Pericardium fibroblast (primary cell): ENCODE data around the gene ZNF700. TPM values are rescaled to one million over a fixed set of nuclear protein-coding genes. Genes with fewer than 3 reads are reported as not detected.

Source experiments
- total RNA-seq: library from RNA; depleted of rRNA; stranded (reverse); fragments of >200 nt; gene quantifications from 2 replicates; pipeline ENCODE4 v1.2.3, GENCODE V29; 2015

Gene ZNF700
- 3.1 and 4.9 TPM in 2 replicates for total RNA-seq

GRCh38 chr19:11924886-11925650, at the start of gene ZNF700:
TSS of gene ZNF700 (plus strand) at chr19:11925107. CDS start at chr19:11925211, 104 bp downstream.

GRCh38 chr19:11887611-11888531, 37.0 kb upstream of the ZNF700 start, which contains the start of gene ZNF69:
TSS of gene ZNF69 (plus strand) at chr19:11887782. CDS start at chr19:11887924, 142 bp downstream.

GRCh38 chr19:11964858-11965645, 40.1 kb downstream of the ZNF700 start, which contains the start of gene ZNF763:
TSS of gene ZNF763 (plus strand) at chr19:11965040. CDS start at chr19:11965209, 169 bp downstream.

Other genes with a start within 250 kb of the ZNF700 start
- gene ZNF823, start 186.2 kb upstream of the ZNF700 start, total RNA-seq, result 0.85 and 2.7 TPM in 2 replicates
- gene ZNF441, start 158.1 kb upstream of the ZNF700 start, total RNA-seq, result 2.0 and 3.7 TPM in 2 replicates
- gene ZNF491, start 126.6 kb upstream of the ZNF700 start, total RNA-seq, result 0.58 TPM in 1 of 2 replicates, not detected in the other
- 2.7 and 4.8 TPM in 2 replicates for gene ZNF440, start 110.8 kb upstream of the ZNF700 start, total RNA-seq
- gene ZNF439, start 76.4 kb upstream of the ZNF700 start, total RNA-seq, result 0.34 and 2.1 TPM in 2 replicates
- gene ZNF69, start 37.3 kb upstream of the ZNF700 start, total RNA-seq, result 3.4 and 5.8 TPM in 2 replicates
- 0.85 and 1.6 TPM in 2 replicates for gene ZNF763, start 39.9 kb downstream of the ZNF700 start, total RNA-seq
- gene ZNF433, start 110.6 kb downstream of the ZNF700 start, total RNA-seq, result 2.3 and 3.8 TPM in 2 replicates
- gene ZNF878, start 127.9 kb downstream of the ZNF700 start, total RNA-seq, result not detected in 2 replicates
- 3.7 and 5.4 TPM in 2 replicates for gene ZNF844, start 139.6 kb downstream of the ZNF700 start, total RNA-seq
- 3.3 and 12.5 TPM in 2 replicates for gene ZNF20, start 215.2 kb downstream of the ZNF700 start, total RNA-seq
- gene ZNF625, start 231.6 kb downstream of the ZNF700 start, total RNA-seq, result 0.26 and 5.8 TPM in 2 replicates
- gene ZNF136, start 238.0 kb downstream of the ZNF700 start, total RNA-seq, result 4.6 and 6.6 TPM in 2 replicates